HepG2 (cell line): ENCODE data around the gene SPPL2B. TPM values are rescaled to one million over a fixed set of nuclear protein-coding genes. Genes with fewer than 3 reads are reported as not detected.

Source experiments
- ATAC-seq: fragments of 200-7000 bp; cut with Tn5 transposase; 3 replicates; pipeline ENCODE4 v1.9.1; 2020; ENCODE audit warnings: mild to moderate bottlenecking, moderate library complexity
- BruUV-seq: library from RNA; stranded (reverse); fragments of 400-500 nt; replicated peaks from 2 replicates; lab custom pipeline; 2021; lab: Mats Ljungman, UMichigan
- CTCF ChIA-PET: fragments of 300-600 bp; formaldehyde crosslinking; extraction: SDS; loops from one replicate; lab custom pipeline; 2021; ENCODE audit warnings: low total read pairs, inconsistent platforms, low intra/inter-chr PET ratio; lab: Yijun Ruan, JAX
- POLR2A ChIA-PET: fragments of 350-600 bp; sonication (Branson Sonifier 250); formaldehyde crosslinking; loops from one replicate; lab custom pipeline; 2020; ENCODE audit warnings: antibody characterized with exemption, inconsistent platforms; lab: Yijun Ruan, JAX
- DNase-seq: peaks from one replicate; pipeline ENCODE4 v3.0.0-alpha.2; 2015; ENCODE audit warnings: low spot score
- FAIRE-seq: peaks from 3 replicates; lab custom pipeline; 2011; peaks lifted over from hg19 to GRCh38; lab: Jason Lieb, UNC
- H2AFZ ChIP-seq: one replicate; pipeline ENCODE4 v1.6.1; 2011; ENCODE audit warnings: low read length, inconsistent platforms
- H3K27ac ChIP-seq: fragments of 300-600 bp; 3 replicates; pipeline ENCODE4 v1.8.0; 2011; ENCODE audit warnings: mixed run types, mild to moderate bottlenecking, mixed read lengths, low read length, inconsistent platforms; ENCODE audit not compliant: insufficient read depth; ENCODE audit errors: extremely low read length
- H3K27me3 ChIP-seq, 2 experiments: fragments of 200-600 bp in 1 of 2; 2 replicates in 1 of 2; 3 replicates in 1 of 2; pipeline versions ENCODE4 v1.6.0 to v1.8.0; 2011; ENCODE audit warnings: low read length in 2 of 2, mild to moderate bottlenecking in 2 of 2, moderate library complexity in 2 of 2, inconsistent platforms in 1 of 2; ENCODE audit not compliant: insufficient read depth in 2 of 2, control insufficient read depth in 1 of 2
- H3K36me3 ChIP-seq, 2 experiments: fragments of 200-600 bp in 1 of 2; replicated peaks in 1 of 2; 2 replicates in 1 of 2; 3 replicates in 1 of 2; pipeline versions ENCODE4 v1.5.1 to v1.8.0; 2011; ENCODE audit warnings: low read length in 2 of 2, inconsistent platforms in 1 of 2; ENCODE audit not compliant: insufficient read depth in 2 of 2, control insufficient read depth in 1 of 2
- H3K4me1 ChIP-seq: 2 replicates; pipeline ENCODE4 v1.5.1; 2012; ENCODE audit warnings: low read length, inconsistent platforms; ENCODE audit not compliant: insufficient read depth
- H3K4me2 ChIP-seq: 2 replicates; pipeline ENCODE4 v1.6.0; 2011; ENCODE audit warnings: low read depth, low read length, inconsistent platforms
- H3K4me3 ChIP-seq, 3 experiments: fragments of 200-600 bp in 1 of 3; sonication (generic), shearing (Covaris generic) in 1 of 3; replicated peaks in 1 of 3; 2 replicates each; pipeline ENCODE4 v1.5.1; 2011 to 2016; ENCODE audit warnings: low read length in 3 of 3, inconsistent platforms in 2 of 3, low read depth in 2 of 3, mild to moderate bottlenecking in 2 of 3, control low read depth in 1 of 3, mixed read lengths in 1 of 3; ENCODE audit not compliant: insufficient read depth in 1 of 3
- H3K79me2 ChIP-seq: one replicate; pipeline ENCODE4 v1.6.1; 2011; ENCODE audit warnings: low read length, inconsistent platforms; ENCODE audit not compliant: insufficient read depth
- H3K9ac ChIP-seq: 2 replicates; pipeline ENCODE4 v1.6.0; 2011; ENCODE audit warnings: mild to moderate bottlenecking, low read depth, low read length, inconsistent platforms; ENCODE audit not compliant: insufficient read depth
- H3K9me3 ChIP-seq: 2 replicates; pipeline ENCODE4 v1.5.1; 2012; ENCODE audit warnings: mild to moderate bottlenecking, low read length
- H4K20me1 ChIP-seq: 2 replicates; pipeline ENCODE4 v1.6.0; 2011; ENCODE audit warnings: inconsistent platforms, mild to moderate bottlenecking, low read length, moderate library complexity; ENCODE audit not compliant: insufficient read depth
- FOXO4 ChIP-seq: sonication (generic); formaldehyde crosslinking; conservative IDR thresholded peaks from 2 replicates; pipeline ENCODE4 v1.8.1; 2023; ENCODE audit warnings: missing genetic modification reagents
- KMT2A ChIP-seq: sonication (generic); formaldehyde crosslinking; IDR thresholded peaks from 2 replicates; pipeline ENCODE4 v1.4.0; 2020; ENCODE audit warnings: missing genetic modification reagents
- MTF2 ChIP-seq: sonication (generic); formaldehyde crosslinking; IDR thresholded peaks from 2 replicates; pipeline ENCODE4 v1.5.0; 2020; ENCODE audit warnings: missing genetic modification reagents, borderline replicate concordance
- NAIF1 ChIP-seq: sonication (generic); formaldehyde crosslinking; IDR thresholded peaks from 2 replicates; pipeline ENCODE4 v1.5.0; 2020; ENCODE audit warnings: mild to moderate bottlenecking, missing genetic modification reagents, borderline replicate concordance
- ZMYM3 ChIP-seq: sonication (generic); formaldehyde crosslinking; IDR thresholded peaks from 2 replicates; pipeline ENCODE4 v1.5.1; 2020; ENCODE audit warnings: mild to moderate bottlenecking, missing genetic modification reagents
- ZNF768 ChIP-seq: sonication (generic); formaldehyde crosslinking; IDR thresholded peaks from 2 replicates; pipeline ENCODE4 v1.4.0; 2020; ENCODE audit warnings: missing genetic modification reagents
- WGBS: methylation state at CpG from one replicate; pipeline ENCODE4 v1.1.6; 2017; ENCODE audit warnings: low lambda C conversion rate; 5-methylcytosine and 5-hydroxymethylcytosine counted together
- in situ Hi-C: cut with HindIII; loops from 2 replicates; pipeline ENCODE4 v1.10.0; 2017; ENCODE audit warnings: low pct_unique_long_range_greater_than_20kb; ENCODE audit not compliant: extremely low pct_ligation_motif_present
- intact Hi-C: fragments of 100-400 bp; cut with micrococcal nuclease; formaldehyde crosslinking; loops from one replicate; pipeline ENCODE4 v1.10.0; 2022; ENCODE audit not compliant: unreplicated experiment
- polyA plus RNA-seq, 8 experiments: library from polyadenylated mRNA; depleted of rRNA in 3 of 8; stranded (reverse) in 7 of 8; unstranded in 1 of 8; fragments of >200 nt; fragmentation: Illumina TruSeq in 4 of 8; extraction: Trizol in 4 of 8; gene quantifications; 2 replicates each; pipeline versions ENCODE4 v1.2.1 to v1.2.3, GENCODE V29; 2011 to 2016; ENCODE audit warnings: low read depth in 4 of 8, missing spikeins in 1 of 8, mixed read lengths in 1 of 8; ENCODE audit not compliant: insufficient read depth in 1 of 8
- total RNA-seq, 5 experiments: library from RNA; depleted of rRNA; stranded (reverse); fragments of >200 nt; fragmentation: Illumina TruSeq; extraction: Trizol; gene quantifications; 2 replicates each; pipeline ENCODE4 v1.2.3, GENCODE V29; 2016; ENCODE audit warnings: low read depth in 1 of 5
- TF ChIP-seq, protein P1 (sequence below): IDR thresholded peaks from 2 replicates; pipeline ENCODE4 v1.6.1; 2012; ENCODE audit warnings: inconsistent platforms

SPPL2B gene
- total and polyA plus RNA-seq, 2 of the 13 experiments (the other 11 are each of a cell fraction or from before 2014, with no cell fraction given), result 14.9 to 15.2 TPM

GRCh38 chr19:2315818-2316353 is 12.6 kb upstream of the SPPL2B start (continued):
- TF ChIP-seq, protein P1, sequence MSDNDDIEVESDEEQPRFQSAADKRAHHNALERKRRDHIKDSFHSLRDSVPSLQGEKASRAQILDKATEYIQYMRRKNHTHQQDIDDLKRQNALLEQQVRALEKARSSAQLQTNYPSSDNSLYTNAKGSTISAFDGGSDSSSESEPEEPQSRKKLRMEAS, result peak; percentile 75
- TF ChIP-seq MTF2 (CRISPR knock-in tag) (peak; percentile 54; the same call in 1 of the 2 replicates), NAIF1 (CRISPR knock-in tag) (no peak), FOXO4 (CRISPR knock-in tag) (no peak)
- TF ChIP-seq, all 625 proteins: peak for 147

GRCh38 chr19:2317300-2317699 is 11.2 kb upstream of the SPPL2B start:
- no peak overlapping the region for H3K4me2 ChIP-seq
- TF ChIP-seq KMT2A (CRISPR knock-in tag), result no peak
- TF ChIP-seq ZMYM3 (CRISPR knock-in tag), result peak; percentile 73
- TF ChIP-seq ZNF768, result peak; percentile 98
- H3K4me1 ChIP-seq, result peaks cover 30% of the 10 kb centered on the region
- no TSS peak for BruUV-seq
- intact Hi-C loops (loop anchor here (10.0 kb wide), 2 partner anchors 82 to 298 kb away; partner anchors contain the start of genes PLEKHJ1 and SF3A2), in situ Hi-C loops (loop anchor here (5.0 to 10.0 kb wide), 3 partner anchors 40 to 162 kb away; partner anchors contain the start of genes AP3D1, PLEKHJ1 and SF3A2)
- ATAC-seq (no peak), DNase-seq (no peak), FAIRE-seq (no peak)
- H3K27me3 ChIP-seq, result peaks cover 4 to 5% of the 10 kb centered on the region in 2 experiments; a peak in 4 of 5 replicates
- H3K79me2 ChIP-seq, result no peaks in the 10 kb centered on the region
- no peak overlapping the region for H3K9ac ChIP-seq
- H3K9me3 ChIP-seq, result peaks cover 9% of the 10 kb centered on the region
- H4K20me1 ChIP-seq, result no peaks in the 10 kb centered on the region
- H2AFZ ChIP-seq, result no peak overlapping the region
- H3K4me3 ChIP-seq, result no peak overlapping the region
- ChIA-PET POLR2A (interaction anchor here (1.1 to 2.6 kb wide), 3 partner anchors 11 to 82 kb away, joined by 3 to 11 read pairs (median 6); partner anchors contain the start of genes LSM7, PLEKHJ1 and SPPL2B), CTCF (no interaction called here)
- H3K27ac ChIP-seq, result no peak overlapping the region
- 58% methylated on average over 10 of the region's 13 CpGs for WGBS
- no peaks in the 10 kb centered on the region; a peak in 2 of 5 replicates for H3K36me3 ChIP-seq
